ENCODE data around the gene ABCA1.
A peak's percentile ranks its signal among the peaks of the same experiment; 100 is the strongest.
"Not testable (repeated sequence)": the region's sequence is repeated elsewhere in the genome, so short reads cannot be mapped to it uniquely, and the experiment has no call there.

The ABCA1 gene

GRCh38 chr9:104903609-104904008, 24.3 kb downstream of the ABCA1 start:
- DNase-seq (ENCODE audit: low read depth): no peak

DNA sequence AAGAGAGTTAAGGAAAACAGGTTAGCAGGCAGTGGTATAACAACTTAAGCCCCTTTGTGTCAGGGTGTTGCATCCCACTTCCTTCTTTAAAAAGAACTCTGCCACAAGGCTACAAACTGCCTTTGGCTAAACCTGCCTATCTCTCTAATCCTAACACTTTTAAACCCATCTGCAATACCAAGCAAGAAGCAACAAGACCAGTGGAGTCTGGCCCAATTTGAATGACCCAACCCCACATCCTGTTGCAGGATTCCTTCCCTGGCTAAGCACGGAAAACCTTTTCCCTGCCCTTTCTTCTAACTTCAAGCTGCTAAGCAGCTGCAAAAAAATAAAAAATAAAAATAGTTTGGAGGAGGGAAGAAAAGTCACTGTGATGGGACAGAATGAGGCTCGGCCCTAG, 27.1 kb downstream of the ABCA1 start:
- no peak for DNase-seq (ENCODE audit: low read depth)

DNA sequence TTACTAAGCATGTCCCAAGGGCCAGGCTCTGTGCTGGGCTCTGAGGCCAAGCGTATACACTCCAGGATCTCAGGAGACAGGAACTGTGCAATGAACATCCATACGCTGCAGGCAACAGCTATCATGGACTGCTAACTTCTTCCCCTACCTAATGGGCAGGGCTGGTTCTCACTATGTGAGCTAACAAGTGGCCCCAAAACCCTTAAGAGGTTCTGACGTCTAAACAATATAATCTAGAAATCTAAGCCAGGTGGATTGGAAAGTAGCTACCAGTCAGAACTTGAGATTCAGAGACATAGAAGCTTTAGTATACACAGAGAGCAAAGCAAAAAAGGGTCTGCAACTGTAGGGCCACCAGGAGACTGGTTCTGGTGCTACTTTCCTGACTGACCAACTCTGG, 27.6 kb downstream of the ABCA1 start:
- no peak for DNase-seq (ENCODE audit: low read depth)

- DNase-seq (ENCODE audit: low read depth): no peak
These were observed 28.2 kb downstream of the ABCA1 start for GRCh38 chr9:104899759-104900247.

DNA sequence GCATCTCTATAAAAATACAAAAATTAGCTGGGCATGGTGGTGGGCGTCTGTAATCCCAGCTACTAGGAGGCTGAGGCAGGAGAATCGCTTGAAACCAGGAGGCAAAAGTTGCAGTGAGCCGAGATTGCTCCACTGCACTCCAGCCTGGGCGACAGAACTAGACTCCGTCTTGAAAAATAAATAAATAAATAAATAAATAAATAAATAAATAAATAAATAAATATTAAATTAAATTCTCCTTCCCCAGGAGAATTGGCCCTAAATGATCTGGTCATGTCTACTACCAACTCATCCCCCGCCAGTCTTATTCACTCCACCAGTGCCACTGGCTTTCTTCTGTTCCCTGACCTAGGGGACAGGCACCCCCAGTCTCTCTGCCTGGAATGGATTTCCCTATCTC, 29.6 kb downstream of the ABCA1 start:
- DNase-seq (ENCODE audit: low read depth): not testable (repeated sequence)

DNA sequence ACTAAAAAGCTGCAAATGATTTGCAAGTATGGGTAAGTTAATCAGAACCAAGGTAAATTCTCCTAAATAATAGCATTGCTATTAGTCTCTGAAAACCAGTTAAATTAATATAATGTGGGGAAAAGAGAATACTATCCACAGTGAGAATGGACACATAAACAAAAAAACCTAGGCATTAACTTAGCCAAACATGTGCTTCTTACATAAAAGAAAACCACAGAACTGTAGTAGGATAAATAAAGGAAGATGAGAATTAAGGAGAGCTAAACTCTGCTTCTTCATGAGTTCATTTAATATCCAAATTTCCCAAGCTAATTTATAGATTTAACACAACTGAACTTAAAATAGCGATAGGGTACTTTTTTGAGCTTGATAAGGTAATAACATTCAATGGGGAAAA, 31.8 kb downstream of the ABCA1 start:
- DNase-seq (ENCODE audit: low read depth): no peak

DNA sequence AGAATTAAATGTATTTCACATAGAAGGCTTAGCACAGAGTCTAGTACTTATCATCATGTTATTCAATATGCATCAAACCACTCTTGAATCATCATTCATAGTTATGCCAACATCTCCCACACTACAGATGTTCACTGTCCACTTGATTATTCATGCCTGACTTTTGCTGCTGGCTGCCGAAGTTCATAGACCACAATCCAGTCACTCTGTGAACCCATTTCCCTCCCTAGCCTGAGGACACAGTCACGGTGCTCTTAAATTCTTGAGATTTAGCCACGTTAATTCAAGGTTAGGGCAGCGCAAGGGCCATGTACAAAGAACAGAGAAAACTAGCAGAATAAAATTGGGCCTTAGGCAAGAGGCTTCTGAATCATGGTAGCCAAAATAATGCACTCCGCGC, 32.4 kb downstream of the ABCA1 start:
- DNase-seq (ENCODE audit: low read depth): peak; percentile 37

- DNase-seq (ENCODE audit: low read depth): no peak
These were observed 35.3 kb downstream of the ABCA1 start for GRCh38 chr9:104892701-104893100.

- no peak for DNase-seq (ENCODE audit: low read depth)
These were observed 37.6 kb downstream of the ABCA1 start for GRCh38 chr9:104890433-104890770.

DNA sequence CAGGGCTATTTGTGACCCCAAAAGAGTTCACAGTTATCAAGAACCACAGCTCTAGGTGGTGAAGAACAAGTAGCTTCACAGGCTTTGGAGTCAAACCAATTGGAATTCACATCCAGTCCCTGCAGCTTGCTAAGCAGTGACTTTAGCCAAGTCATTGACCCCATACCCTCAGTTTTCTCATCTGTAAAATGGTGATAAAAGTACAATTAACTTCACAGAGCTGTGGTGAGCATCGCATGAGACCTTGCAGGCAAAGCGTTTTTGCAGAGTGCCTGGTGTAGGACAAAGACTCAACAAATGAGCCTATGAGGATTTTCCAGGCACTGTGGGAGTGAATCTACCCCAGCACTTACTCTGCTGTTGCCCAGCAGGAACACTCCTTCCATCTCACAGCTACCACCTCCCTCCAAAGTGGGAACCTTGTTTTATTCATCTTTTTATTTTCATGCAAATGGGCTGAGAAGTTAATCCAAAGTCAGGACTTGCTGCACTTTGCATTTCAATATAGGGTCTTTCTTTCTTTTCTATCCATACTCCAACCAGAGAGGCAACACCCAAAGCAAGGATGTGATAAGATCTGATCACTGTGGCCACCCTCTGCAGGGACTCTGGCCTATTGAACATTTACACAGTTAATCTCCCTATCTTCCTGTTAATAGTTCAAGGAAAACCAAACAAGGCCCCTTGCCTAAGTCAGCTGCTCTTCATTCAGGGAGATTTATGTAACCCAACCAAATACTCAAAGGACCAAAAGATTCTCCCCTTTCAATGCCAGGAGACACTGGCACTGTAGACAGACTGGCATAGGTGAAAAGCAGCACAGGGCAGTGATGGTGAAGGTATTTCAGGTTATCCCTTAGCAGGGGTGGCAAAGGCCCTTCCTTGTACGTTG, 41.9 kb downstream of the ABCA1 start:
- no peak for DNase-seq (ENCODE audit: low read depth)

DNA sequence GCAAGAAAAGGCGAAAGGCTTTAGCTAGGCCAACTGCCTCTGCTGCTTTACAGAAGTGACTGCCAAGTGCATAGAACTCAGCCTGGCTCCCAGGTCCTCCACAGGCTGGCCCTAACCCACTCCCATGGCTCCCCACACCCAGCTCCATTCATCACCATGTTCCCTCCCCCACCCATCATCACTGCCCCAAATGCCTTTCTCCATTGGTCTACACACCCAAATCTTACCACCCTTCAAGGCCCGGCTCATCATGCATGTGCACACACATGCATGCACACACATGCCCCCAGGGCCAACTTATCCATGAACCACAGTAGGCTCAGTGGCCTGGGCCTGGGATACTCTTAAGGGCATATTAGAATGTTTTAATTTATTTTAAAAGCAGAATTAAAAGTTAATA, 44.8 kb downstream of the ABCA1 start:
- no peak for DNase-seq (ENCODE audit: low read depth)

- DNase-seq (ENCODE audit: low read depth): no peak
These were observed 45.4 kb downstream of the ABCA1 start for GRCh38 chr9:104882566-104882965.

GRCh38 chr9:104882086-104882485, 45.9 kb downstream of the ABCA1 start:
- DNase-seq (ENCODE audit: low read depth): no peak

DNA sequence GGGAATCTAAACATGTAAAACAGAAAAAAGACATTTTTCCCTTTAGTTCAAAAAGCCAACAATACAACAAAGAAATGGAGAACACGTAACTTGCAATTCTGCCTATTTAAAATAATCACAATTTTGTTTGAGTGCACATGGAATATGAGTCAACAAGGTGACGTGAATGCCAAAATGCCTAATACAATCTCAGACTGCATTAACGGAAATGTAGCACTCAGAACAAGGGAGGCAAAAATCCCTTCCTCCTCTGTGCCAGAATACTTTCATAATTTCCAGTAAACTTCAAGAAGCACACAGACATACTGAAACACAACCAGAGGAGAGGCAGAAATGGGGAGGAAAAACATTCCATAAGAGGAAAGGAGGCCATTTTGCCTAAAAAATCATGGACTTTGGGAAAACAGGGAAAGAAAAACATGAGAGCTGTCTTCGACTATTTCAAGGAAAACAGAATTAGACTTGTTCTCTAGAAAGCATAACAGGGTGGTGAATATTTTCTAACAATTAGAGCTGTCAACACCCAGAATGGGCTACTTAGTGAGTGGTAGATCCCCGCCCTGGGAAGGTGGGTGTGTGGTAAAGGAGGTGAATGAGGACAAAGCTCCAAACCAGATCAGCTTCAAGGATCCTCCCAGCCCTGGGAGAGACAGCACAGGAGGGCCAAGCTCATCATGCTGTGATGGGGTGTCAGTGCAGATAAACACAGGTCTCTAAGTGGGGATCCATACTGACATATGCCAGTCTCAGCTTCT, 48.2 kb downstream of the ABCA1 start:
- peak; percentile 50 for DNase-seq (ENCODE audit: low read depth)

DNA sequence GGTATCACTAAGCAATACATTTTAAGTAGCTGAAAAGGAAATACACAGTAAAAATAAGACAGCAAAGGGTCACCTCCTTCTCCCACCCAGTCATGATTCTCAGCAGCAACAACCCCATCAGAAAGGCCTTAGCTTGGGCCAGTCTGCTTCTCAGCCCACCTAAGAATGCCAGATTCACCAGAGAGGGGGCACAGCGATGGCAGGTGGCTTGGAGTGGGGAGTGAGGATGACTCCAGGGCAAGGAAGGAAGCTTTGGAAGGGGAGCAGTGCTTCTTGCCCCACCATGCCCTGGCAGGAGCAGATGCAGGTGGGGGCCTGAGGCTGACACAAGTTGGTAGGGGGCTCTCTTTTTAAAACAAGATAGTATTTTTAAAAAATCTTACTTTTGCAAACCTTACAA, 51.4 kb downstream of the ABCA1 start:
- no peak for DNase-seq (ENCODE audit: low read depth)

DNA sequence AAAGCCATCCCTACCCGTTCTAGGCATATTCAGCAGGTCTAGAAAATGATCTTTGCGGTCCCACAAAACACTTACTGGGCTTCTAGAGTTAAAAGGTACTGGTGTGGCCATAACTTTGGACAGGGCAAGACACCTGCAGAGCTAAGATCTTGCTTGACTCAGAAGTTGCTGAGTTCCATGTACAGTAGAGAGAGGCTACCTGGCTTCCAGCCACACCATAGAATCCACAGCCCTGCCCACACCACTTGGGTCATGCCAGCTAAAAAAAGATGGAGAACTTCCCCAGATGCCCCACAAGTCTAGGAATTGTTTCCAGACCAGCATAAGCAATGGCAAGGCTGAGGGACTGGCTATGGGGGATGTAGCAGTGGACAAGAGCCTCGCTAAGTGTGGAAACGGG, 52.1 kb downstream of the ABCA1 start:
- no peak for DNase-seq (ENCODE audit: low read depth)

DNA sequence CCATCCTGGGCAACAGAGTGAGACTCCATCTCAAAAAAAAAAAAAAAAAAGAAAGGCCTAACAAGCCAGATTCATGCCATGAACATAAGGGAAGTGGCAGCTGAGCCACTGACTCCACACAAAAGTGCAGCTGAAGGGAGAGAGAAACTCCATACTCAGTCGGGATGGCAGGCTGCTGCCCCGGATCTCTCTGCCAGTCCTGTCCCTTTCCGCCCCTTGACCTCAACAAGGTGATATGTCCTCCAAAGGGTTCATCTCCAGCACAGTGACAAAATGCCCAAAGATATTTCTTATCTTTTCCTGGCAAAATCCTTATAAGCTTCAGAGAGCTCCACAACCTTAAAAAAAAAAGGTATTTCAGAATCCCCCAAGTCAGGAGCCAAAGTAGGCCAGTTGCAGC, 52.6 kb downstream of the ABCA1 start:
- no peak for DNase-seq (ENCODE audit: low read depth)

DNA sequence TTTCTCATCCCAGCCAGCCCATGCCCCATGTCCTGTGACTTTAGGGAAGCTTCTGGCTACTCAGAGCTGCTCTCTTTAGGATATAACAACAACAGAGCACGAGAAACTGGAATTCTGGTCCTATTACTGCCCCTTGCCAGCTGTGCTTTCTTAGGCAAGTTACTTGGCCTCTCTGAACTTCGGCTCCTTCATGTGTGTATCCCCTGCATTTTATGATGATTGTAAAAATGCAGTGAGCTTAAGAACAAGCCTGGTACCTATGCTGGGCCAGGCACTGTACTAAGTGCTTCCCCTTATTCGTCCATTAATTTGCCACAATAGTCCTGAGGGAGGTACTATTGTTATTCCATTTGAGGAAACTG, 54.5 kb downstream of the ABCA1 start:
- DNase-seq (ENCODE audit: low read depth): no peak

GRCh38 chr9:104872656-104873488, 55.1 kb downstream of the ABCA1 start:
- DNase-seq (ENCODE audit: low read depth): peak; percentile 51

- no peak for DNase-seq (ENCODE audit: low read depth)
These were observed 55.9 kb downstream of the ABCA1 start for GRCh38 chr9:104871961-104872527.

DNA sequence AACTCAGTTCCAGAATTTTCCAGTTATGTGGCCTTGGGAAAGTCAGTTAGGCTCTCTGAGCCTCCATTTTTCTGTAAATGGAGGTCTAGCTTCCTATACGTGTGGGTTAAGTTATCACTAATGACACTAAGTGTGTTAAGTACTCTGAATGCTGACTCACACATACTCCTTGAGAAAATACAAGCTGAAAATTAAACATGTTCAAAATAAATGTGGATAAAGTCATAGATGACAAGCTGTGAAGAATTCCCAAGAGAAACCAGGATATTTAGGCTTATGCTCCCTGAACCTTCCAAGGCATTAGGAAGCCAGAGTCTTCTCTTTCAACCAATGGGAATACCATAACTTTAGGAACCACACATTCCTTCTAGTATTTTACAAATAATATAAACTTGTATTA, 58.1 kb downstream of the ABCA1 start:
- DNase-seq (ENCODE audit: low read depth): no peak

Data from fibroblast of the conjunctiva (primary cell).